NCI-H69 (cell line): Measurements from ENCODE around the gene LBH.

Experiments used
- DNase-seq: peaks from one replicate; lab custom pipeline; 2025; lab: John Stamatoyannopoulos, UW

Gene LBH

DNA sequence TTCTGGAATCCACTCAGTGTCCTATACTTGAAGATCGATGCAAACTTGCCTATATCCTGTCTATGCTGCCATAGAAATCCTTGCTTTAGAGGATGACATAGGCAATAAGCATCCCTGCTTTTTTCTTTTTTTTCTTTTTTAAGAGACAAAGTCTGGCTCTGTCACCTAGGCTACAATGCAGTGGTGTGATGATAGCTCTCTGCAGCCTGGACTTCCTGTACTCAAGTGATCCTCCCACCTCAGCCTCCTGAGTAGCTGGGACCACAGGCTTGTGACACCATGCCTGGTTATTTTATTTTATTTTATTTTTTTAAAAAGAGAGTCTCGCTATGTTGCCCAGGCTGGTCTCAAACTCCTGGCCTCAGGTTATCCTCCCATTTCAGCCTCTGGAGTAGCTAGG lies 76.9 kb downstream of the LBH start:
- no peak for DNase-seq
